GM10266 (cell line): ENCODE data around the gene EDC3.

ENCODE experiments used
- DNase-seq: peaks from one replicate; pipeline ENCODE4 v3.0.0; 2012; ENCODE audit errors: extremely low spot score
- TF ChIP-seq, protein P1 (sequence below): IDR thresholded peaks from 2 replicates; pipeline ENCODE4 v1.5.1; 2012; ENCODE audit warnings: mild to moderate bottlenecking, low read depth; ENCODE audit not compliant: control insufficient read depth, insufficient read depth; ENCODE audit errors: missing control alignments

Gene EDC3

DNA sequence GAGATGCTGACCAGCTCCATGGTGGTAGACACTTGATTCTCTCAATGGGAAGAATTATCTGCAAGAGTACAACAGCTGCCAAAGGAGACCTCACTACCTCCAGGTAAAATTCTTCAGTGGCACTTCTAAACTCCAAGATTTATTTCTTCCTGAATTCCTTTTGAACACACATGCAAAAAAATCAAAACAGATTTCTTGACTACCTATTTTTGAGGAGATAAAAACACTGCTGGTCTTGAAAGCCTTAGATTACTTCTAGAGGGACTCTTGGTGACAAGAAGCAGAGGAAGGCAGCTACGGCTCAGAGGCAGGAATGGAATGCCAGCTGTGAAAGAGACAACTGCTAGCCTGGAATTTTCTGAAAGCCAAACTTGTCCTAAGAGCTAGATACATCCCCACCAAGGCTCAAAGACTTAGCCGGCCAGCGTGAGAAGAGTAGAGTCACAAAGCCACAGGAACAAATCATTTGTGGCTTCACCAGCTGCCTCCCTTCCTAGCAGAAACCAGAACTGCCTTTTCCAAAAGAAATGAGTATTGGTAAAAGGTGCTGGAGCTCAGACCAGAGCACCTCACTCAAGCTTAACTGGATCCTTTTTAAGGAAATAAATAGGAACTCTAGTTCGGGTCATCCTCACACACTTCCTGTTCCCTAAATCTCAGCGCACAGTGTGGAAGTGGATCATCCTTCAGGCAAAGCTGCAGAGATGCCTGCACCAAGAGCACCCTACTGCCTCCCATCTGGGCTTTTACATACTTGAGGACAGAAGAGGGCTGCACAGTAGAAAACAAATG is 47.6 kb downstream of the EDC3 start:
- TF ChIP-seq, protein P1, sequence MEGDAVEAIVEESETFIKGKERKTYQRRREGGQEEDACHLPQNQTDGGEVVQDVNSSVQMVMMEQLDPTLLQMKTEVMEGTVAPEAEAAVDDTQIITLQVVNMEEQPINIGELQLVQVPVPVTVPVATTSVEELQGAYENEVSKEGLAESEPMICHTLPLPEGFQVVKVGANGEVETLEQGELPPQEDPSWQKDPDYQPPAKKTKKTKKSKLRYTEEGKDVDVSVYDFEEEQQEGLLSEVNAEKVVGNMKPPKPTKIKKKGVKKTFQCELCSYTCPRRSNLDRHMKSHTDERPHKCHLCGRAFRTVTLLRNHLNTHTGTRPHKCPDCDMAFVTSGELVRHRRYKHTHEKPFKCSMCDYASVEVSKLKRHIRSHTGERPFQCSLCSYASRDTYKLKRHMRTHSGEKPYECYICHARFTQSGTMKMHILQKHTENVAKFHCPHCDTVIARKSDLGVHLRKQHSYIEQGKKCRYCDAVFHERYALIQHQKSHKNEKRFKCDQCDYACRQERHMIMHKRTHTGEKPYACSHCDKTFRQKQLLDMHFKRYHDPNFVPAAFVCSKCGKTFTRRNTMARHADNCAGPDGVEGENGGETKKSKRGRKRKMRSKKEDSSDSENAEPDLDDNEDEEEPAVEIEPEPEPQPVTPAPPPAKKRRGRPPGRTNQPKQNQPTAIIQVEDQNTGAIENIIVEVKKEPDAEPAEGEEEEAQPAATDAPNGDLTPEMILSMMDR: no peak
- no peak for DNase-seq

DNA sequence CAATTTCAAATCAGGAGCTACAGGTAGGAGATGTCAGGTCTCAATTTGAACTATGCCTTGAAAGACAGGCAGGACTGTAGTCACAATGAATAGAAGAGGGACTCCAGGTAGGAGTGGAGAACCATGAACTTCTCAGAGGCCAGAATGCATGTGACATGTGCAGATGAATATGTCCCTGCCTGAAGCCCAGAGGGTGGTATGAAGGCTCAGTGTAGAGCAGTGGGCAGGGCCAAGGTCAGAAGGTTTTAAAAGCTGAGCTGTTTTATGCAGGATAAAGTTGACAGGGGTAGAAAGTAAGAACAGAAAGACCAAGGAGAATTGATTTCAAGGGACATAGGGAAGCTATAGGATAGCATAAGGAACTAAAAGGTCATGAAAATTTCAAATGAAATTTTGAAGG is 49.3 kb downstream of the EDC3 start:
- TF ChIP-seq, protein P1: no peak
- DNase-seq: no peak

DNA sequence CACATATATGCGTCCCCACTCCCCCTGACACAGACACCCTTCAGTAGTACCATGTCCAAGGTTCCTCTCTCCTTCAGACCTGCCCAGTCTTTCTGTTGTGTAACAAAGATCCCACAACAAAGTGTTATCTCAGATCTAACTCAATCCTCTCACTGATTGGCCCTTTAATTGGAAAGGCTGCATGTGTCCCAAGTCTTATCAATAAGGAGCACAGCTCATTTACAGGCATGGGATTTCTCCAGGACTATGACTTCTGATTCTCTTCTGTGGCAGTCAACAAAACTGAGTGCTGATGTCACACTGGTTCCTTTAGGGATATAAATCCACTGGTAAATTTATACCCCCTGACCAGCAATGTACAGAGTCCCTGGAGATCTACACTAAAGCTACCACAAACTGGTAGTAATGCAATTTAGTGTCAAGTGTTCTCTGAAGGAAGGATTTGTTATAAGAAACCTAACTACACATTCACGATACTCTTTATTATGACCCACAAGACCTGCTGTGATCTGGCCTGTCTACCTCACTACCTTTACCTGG is 52.1 kb downstream of the EDC3 start:
- TF ChIP-seq, protein P1: no peak
- DNase-seq: no peak

DNA sequence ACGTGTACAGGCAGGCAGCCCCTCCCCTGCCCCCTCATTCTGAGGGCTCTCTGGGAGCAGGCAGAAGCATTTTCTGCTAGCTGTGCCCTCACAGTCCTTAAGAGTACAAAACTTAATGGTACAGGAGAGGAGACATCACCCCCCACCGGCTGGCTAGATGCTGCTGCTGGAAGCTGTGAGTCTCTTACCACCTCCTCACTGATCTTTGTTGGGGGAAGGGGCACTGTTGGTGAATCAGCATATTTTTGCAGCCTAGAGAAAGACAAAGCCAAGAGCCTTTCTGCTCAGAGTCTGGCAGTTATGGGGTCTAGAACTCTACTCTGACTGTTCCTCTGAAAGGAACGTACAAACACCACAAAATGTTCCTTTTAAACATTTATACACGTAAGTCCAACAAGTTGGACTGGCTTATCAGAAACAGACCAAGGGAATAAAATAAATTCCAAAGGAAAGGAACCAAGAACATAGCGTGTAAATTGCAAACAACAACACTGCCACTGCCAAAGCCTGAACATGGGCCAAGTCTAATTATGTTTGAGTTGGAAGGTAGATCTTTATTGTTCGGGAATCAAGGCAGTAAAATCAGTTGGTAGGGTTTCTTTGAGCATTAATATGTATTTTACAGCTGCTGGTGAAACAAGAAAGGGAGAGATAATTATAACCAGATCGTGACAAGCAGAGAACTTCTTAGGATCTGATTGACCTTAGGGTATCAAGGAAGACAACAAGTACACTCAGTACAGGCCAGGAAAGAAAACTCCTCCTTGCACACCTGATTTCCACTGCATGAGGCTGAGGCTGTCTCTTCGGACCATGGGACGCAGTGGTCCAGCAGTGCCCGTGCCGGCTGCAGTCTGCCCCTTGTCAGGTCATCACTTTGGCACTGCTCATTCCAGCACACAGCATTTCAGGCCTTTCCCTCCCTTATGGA is 52.8 kb downstream of the EDC3 start:
- no peak for DNase-seq
- TF ChIP-seq, protein P1: no peak

DNA sequence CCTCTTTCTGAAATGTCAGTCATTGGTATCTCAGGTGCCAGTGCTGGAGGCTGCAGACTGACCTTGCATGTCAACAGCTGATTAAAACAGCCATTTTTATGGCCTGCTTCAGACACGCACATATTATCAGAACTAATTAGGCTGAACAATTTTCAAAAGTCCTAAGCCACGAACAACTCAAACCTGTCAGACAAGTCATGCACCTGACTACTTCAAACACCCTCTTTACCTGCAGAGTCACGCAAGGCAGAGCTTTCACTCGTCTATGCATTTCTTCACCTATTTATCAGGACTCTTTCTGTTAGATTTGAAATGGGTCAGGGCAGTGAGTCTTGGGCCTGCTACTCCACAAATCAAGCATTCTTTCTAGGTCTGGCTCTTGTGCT is 53.5 kb downstream of the EDC3 start:
- DNase-seq: no peak
- TF ChIP-seq, protein P1: no peak

DNA sequence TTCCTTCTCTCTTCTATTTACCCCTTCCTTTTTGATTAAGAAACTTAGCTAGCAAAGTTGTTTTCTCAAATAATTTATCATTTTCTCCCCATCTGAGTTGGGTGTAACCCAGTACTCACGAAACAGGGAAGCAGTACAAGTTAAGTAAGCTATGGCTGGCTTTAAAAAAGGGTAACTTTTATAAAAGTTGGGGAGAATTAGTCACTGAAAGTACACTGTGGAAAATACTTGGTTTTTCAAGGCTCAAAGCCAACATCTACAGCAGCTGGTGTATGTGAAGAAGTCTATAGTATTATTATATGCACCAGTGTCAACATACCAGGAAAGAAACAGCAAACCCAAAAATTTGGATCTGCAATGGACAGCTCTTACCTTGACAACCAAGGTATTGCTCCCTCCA is 54.7 kb downstream of the EDC3 start:
- TF ChIP-seq, protein P1: no peak
- no peak for DNase-seq

DNA sequence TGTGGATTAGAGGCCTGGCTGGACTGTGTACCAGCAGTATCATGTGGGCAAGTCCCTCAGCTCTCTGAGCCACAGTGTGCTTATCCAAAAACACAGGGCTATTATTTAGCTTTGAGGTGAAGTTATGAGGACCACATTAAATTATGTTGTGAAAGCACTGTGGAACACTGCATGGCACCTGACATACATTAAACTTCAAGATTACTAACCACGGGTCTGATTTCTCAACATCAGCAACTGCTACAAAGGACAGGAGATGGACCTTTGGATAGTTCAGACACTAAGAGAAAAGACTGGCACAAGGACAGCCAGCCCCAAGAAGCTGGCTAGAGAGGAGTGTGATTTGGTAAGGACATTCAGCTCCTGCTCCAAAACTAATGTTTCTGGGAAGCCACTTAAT is 58.8 kb downstream of the EDC3 start:
- TF ChIP-seq, protein P1: no peak
- no peak for DNase-seq
